Measurements from ENCODE around the gene GBX1.

DNA sequence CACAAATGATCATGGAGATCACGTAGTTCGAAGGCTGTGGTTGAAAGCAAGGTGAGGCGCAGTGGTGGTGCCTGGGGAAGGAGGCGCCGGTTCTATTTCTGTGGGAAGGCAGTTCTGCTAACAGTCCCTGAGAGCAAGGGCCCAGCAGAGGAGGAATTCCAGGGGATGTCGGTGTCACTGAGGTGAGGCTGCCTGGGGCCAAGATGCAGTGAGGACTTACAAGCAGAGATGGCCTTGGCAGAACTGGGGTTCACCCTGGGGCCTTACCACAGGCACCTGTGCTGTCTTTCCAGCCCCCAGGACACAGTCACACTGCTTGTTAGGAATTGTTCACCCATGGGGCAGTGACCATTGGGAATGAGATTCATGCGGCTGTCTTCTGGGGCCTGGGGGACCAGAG lies 26.7 kb downstream of the GBX1 start:
- no peak for TF ChIP-seq CTCF (IDR thresholded peaks at IDR 0.05)
- no peak for TF ChIP-seq POLR2A (IDR thresholded peaks at IDR 0.05)
- no peak for TF ChIP-seq POLR2AphosphoS5 (IDR thresholded peaks at IDR 0.05)

Measured in breast epithelium (tissue), 3 donors.